Loucy (cell line): ENCODE measurements around the gene MAJIN.

Experiments
- H2AFZ ChIP-seq: fragments of 200-600 bp; sonication (generic); 2 replicates; pipeline ENCODE4 v1.6.0; 2016; ENCODE audit warnings: antibody characterized with exemption, mild to moderate bottlenecking, low read length, moderate library complexity
- H3F3A ChIP-seq: fragments of 200-600 bp; 2 replicates; pipeline ENCODE4 v1.6.0; 2016; ENCODE audit warnings: antibody characterized with exemption, low read depth, mild to moderate bottlenecking
- H3K27me3 ChIP-seq: fragments of 200-600 bp; sonication (generic); 2 replicates; pipeline ENCODE4 v1.6.1; 2014; ENCODE audit warnings: low read length, mild to moderate bottlenecking; ENCODE audit not compliant: insufficient read depth, poor library complexity, severe bottlenecking
- H3K36me3 ChIP-seq: fragments of 200-600 bp; sonication (generic); 2 replicates; pipeline ENCODE4 v1.6.1; 2016; ENCODE audit warnings: low read length; ENCODE audit not compliant: insufficient read depth
- H3K4me1 ChIP-seq: fragments of 200-600 bp; sonication (generic); 2 replicates; pipeline ENCODE4 v1.5.1; 2014; ENCODE audit warnings: low read length, mild to moderate bottlenecking; ENCODE audit not compliant: insufficient read depth, poor library complexity, severe bottlenecking
- H3K4me2 ChIP-seq: fragments of 200-600 bp; sonication (generic); 2 replicates; pipeline ENCODE4 v1.6.0; 2014; ENCODE audit warnings: antibody characterized with exemption, low read length, low read depth, mild to moderate bottlenecking; ENCODE audit not compliant: poor library complexity, severe bottlenecking
- H3K4me3 ChIP-seq: fragments of 200-600 bp; sonication (generic); 2 replicates; pipeline ENCODE4 v1.5.1; 2014; ENCODE audit warnings: low read length, mild to moderate bottlenecking, mixed read lengths; ENCODE audit not compliant: poor library complexity, severe bottlenecking
- H3K79me2 ChIP-seq: fragments of 200-600 bp; sonication (generic); 2 replicates; pipeline ENCODE4 v1.6.1; 2014; ENCODE audit warnings: low read length; ENCODE audit not compliant: insufficient read depth
- H3K9ac ChIP-seq: fragments of 200-600 bp; sonication (generic); 2 replicates; pipeline ENCODE4 v1.6.0; 2014; ENCODE audit warnings: mild to moderate bottlenecking, low read depth, low read length, moderate library complexity; ENCODE audit not compliant: poor library complexity, severe bottlenecking
- H3K9me2 ChIP-seq: fragments of 200-600 bp; sonication (generic); replicated peaks from 2 replicates; pipeline ENCODE4 v1.6.1; 2016; ENCODE audit warnings: low read depth, low read length, mixed read lengths
- H3K9me3 ChIP-seq: fragments of 200-600 bp; sonication (generic); 2 replicates; pipeline ENCODE4 v1.6.1; 2014; ENCODE audit warnings: mild to moderate bottlenecking, antibody characterized with exemption, low read length, low read depth; ENCODE audit not compliant: insufficient read depth
- H4K20me1 ChIP-seq: fragments of 200-600 bp; sonication (generic); 2 replicates; pipeline ENCODE4 v1.6.0; 2014; ENCODE audit warnings: antibody characterized with exemption, low read length, mild to moderate bottlenecking; ENCODE audit not compliant: insufficient read depth, poor library complexity, severe bottlenecking
- EZH2phosphoT487 ChIP-seq: fragments of 200-600 bp; IDR thresholded peaks from 2 replicates; pipeline ENCODE4 v1.6.1; 2018; ENCODE audit warnings: antibody characterized with exemption, mild to moderate bottlenecking, moderate library complexity, borderline replicate concordance
- TF ChIP-seq, protein P1 (sequence below): fragments of 200-600 bp; sonication (generic); conservative IDR thresholded peaks from 2 replicates; pipeline ENCODE4 v1.5.1; 2014; ENCODE audit warnings: mild to moderate bottlenecking, antibody characterized with exemption, low read length

The MAJIN gene

DNA sequence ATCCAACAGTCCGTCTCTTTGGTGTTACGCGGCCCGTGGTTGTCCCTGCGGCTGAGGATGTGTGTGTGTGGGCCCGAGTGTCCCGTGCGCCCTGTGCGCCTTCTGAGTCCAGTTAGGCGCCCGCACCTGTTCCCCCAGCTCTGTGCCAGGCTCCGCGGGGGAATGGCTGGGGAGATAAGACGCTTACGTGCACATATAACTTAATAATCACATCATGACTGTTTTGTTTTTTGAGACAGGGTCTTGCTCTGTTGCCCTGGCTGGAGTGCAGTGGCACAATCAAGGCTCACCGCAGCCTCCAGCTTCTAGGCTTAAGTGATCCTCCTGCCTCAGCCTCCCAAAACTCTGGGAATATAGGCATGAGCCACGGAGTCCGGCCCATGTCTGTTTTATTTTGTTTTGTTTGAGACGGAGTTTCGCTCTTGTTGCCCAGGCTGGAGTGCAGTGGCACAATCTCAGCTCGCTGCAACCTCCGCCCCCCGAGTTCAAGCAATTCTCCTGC lies 42.9 kb upstream of the MAJIN start:
- H3K9ac ChIP-seq, result peak overlapping the region; percentile 91
- H3K36me3 ChIP-seq, result peaks cover 3% of the 10 kb centered on the region; the same call in 1 of the 2 replicates
- H3K27me3 ChIP-seq, result no peaks in the 10 kb centered on the region
- peak overlapping the region; percentile 93 for H2AFZ ChIP-seq
- peak overlapping the region; percentile 89 for H3K4me3 ChIP-seq
- peaks cover 32% of the 10 kb centered on the region for H3K79me2 ChIP-seq
- H3K9me3 ChIP-seq, result no peaks in the 10 kb centered on the region
- H3K4me2 ChIP-seq, result peak overlapping the region; percentile 85
- peaks cover 8% of the 10 kb centered on the region for H4K20me1 ChIP-seq
- H3K9me2 ChIP-seq, result no peaks in the 10 kb centered on the region
- peaks cover 23% of the 10 kb centered on the region for H3K4me1 ChIP-seq
- peaks cover 6% of the 10 kb centered on the region for H3F3A ChIP-seq
- TF ChIP-seq, protein P1, sequence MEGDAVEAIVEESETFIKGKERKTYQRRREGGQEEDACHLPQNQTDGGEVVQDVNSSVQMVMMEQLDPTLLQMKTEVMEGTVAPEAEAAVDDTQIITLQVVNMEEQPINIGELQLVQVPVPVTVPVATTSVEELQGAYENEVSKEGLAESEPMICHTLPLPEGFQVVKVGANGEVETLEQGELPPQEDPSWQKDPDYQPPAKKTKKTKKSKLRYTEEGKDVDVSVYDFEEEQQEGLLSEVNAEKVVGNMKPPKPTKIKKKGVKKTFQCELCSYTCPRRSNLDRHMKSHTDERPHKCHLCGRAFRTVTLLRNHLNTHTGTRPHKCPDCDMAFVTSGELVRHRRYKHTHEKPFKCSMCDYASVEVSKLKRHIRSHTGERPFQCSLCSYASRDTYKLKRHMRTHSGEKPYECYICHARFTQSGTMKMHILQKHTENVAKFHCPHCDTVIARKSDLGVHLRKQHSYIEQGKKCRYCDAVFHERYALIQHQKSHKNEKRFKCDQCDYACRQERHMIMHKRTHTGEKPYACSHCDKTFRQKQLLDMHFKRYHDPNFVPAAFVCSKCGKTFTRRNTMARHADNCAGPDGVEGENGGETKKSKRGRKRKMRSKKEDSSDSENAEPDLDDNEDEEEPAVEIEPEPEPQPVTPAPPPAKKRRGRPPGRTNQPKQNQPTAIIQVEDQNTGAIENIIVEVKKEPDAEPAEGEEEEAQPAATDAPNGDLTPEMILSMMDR, result no peak
- no peak for TF ChIP-seq EZH2phosphoT487

DNA sequence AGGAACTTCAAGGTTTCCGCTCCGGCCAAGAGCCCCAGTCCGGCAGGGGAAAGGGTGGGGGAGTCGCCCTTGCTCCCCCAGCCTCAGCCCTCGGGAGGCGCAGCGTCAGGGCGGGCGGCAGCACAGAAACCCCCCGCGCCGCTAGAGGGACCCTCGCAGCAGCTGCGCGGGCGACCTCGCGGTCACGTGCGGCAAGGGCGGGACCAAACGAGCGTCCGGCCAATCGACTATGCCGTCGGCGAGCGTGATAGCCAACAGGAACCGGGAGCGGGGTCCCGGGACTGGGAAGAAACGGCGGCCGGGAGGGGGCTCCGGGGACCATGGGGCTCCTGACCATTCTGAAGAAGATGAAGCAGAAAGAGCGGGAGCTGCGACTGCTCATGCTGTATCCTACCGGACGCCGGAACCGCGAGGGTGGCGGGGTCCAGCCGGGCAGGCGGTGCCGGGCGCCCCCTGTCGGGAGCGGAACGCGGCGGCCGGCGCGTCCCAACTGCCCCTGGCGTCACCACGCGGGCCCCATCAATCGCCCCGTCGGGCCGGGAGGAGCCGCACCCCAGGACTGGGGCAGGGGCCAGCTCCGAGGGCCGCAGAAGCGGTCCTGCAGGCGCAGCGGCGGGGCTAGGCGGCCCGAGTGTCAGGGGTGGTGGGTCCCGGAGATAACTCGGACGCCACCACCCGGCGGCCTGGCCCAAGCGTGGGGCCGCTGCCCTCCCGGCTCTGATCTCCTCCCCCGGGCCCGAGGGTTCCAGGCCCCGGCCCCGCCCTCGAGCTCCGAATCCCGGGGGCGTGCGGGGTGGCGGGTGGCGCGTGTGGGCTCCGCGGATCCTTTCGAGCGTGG lies 42.2 kb upstream of the MAJIN start, which contains the start of gene ARL2:
ARL2 (plus strand) TSS at position 273 of the 838 bp plus-strand sequence; CDS start at position 321, 48 bp downstream.
- H3K36me3 ChIP-seq, result peaks cover 3% of the 10 kb centered on the region; the same call in 1 of the 2 replicates
- no peaks in the 10 kb centered on the region for H3K27me3 ChIP-seq
- peak within 1 kb of the TSS; percentile 91 for H3K9ac ChIP-seq
- peak within 1 kb of the TSS; percentile 93 for H2AFZ ChIP-seq
- peaks cover 8% of the 10 kb centered on the region for H4K20me1 ChIP-seq
- peaks cover 6% of the 10 kb centered on the region for H3F3A ChIP-seq
- TF ChIP-seq EZH2phosphoT487, result no peak
- TF ChIP-seq, protein P1, result peak; percentile 58
- no peaks in the 10 kb centered on the region for H3K9me2 ChIP-seq
- peak within 1 kb of the TSS; percentile 89 for H3K4me3 ChIP-seq
- H3K79me2 ChIP-seq, result peaks cover 32% of the 10 kb centered on the region
- H3K9me3 ChIP-seq, result no peaks in the 10 kb centered on the region
- H3K4me2 ChIP-seq, result peak within 1 kb of the TSS; percentile 85
- peaks cover 23% of the 10 kb centered on the region for H3K4me1 ChIP-seq

DNA sequence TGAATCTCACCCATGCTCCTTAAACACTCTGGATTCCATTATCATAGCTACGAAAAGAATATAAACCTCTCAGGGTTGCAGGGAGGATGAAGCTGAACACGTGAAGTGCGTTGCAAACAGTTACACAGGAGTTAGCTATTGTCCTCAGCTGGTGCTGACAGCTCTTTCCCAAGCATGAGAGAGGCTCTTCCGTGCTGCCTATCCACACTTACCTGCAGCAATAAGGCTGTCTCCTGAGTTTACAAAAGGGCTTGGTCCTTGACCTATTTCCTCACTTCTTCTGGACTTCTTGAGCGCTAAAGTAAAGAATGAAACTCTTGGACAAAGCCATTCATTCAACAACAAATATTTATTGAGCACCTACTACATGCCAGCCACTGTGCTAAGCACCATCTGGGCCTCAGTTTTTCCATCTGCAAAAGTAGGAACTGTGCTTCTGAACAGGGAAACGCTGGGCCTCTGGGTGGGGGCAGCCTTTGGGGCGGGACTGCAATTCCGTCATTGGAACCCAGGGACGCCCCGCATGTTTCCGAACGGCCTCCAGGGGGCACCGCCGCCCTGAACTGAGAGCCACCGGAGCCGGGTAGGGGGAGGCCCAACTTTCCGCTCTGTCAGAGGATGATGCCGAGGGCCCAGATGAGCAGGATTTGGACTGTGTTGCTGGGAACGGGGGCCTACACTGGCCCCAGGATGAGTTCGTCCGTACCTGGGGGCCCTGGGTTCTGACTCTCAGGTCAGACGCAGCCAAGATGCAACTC lies 41.4 kb upstream of the MAJIN start:
- Histone ChIP-seq H3K4me1 (peaks cover 23% of the 10 kb centered on the region), H2AFZ (peak overlapping the region; percentile 93)
- TF ChIP-seq, protein P1, result peak; percentile 79
- no peak for TF ChIP-seq EZH2phosphoT487

More for the DNA sequence above, 41.4 kb upstream of the MAJIN start:
- H3K4me3 ChIP-seq, result peak overlapping the region; percentile 89
- H3K9me2 ChIP-seq, result no peaks in the 10 kb centered on the region
- H3K4me2 ChIP-seq, result peak overlapping the region; percentile 85
- no peaks in the 10 kb centered on the region for H3K27me3 ChIP-seq
- no peaks in the 10 kb centered on the region for H3K36me3 ChIP-seq
- H3K79me2 ChIP-seq, result peaks cover 32% of the 10 kb centered on the region
- H3K9ac ChIP-seq, result peak overlapping the region; percentile 91
- peaks cover 6% of the 10 kb centered on the region for H3F3A ChIP-seq
- no peaks in the 10 kb centered on the region for H3K9me3 ChIP-seq
- H4K20me1 ChIP-seq, result peaks cover 8% of the 10 kb centered on the region
